ENCODE data around the gene MACROD1.

MACROD1 gene

GRCh38 chr11:64026575-64027205 is 139.2 kb downstream of the MACROD1 start:
- FAIRE-seq = no peak
- no peak for DNase-seq (ENCODE audit: extremely low spot score, insufficient read length, low read depth)

DNA sequence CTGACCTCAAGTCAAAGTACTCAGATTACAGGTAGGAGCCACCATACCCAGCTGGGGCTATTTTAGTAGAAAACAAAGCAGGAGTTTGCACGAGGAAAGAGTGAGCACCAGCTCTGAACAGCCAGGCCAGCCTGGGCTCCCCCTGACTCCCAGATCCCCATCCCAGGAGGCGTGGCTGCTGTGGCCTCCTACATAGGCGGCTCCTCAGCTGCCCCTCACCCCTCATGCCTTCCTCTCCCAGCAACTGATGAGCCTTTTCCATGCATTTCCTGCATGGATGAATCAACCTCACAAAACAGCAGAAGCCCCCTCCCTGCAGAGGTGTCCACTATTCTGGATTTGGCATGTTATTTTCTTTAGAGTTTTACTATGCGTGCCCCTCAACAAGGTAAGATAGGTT is 140.7 kb downstream of the MACROD1 start:
- no peak for FAIRE-seq

GRCh38 chr11:64023712-64024710 is 141.9 kb downstream of the MACROD1 start:
- no peak for DNase-seq (ENCODE audit: extremely low spot score, insufficient read length, low read depth)
- no peak for FAIRE-seq

More for the DNA sequence above, 140.7 kb downstream of the MACROD1 start:
- DNase-seq (ENCODE audit: extremely low spot score, insufficient read length, low read depth) = no peak

DNA sequence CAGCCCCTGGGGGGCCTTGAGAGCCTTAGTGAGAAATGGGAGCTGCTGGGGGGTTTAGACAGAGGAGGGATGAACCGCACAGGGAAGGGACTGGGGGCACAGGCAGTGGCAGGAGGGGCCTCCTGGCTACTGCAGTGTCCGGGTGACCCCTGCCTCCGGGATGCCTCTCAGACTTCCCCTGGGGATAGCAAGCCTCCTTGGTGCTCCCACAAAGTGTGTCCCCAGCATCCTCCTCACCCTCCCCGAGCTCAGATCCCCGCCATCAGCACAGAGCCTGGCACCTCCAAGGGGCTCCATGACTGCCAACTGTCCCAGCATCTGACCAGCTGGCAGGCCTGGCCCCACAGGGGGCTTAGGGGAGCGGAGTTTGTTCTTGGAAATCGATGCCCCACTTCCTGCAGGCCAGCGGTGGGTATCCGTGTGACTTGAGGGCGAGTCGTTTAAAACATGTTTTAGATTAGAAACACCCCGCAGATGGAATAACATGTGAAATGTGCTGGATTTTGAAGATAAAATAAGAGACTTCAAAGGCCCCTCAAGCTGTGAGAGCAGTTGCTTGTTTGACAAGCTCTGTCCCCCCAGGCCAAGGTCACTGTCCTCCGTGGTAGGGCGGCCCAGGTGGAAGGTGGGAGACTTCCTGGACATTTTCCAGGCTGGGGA is 143.7 kb downstream of the MACROD1 start:
- FAIRE-seq (no peak), DNase-seq (ENCODE audit: extremely low spot score, insufficient read length, low read depth) (no peak)

- FAIRE-seq = no peak
- DNase-seq (ENCODE audit: extremely low spot score, insufficient read length, low read depth) = no peak
Observed at GRCh38 chr11:64021757-64022093, 144.2 kb downstream of the MACROD1 start.

GRCh38 chr11:64020976-64021756 is 144.7 kb downstream of the MACROD1 start:
- FAIRE-seq (no peak), DNase-seq (ENCODE audit: extremely low spot score, insufficient read length, low read depth) (no peak)

GRCh38 chr11:64019106-64020037 is 146.5 kb downstream of the MACROD1 start:
- FAIRE-seq (no peak), DNase-seq (ENCODE audit: extremely low spot score, insufficient read length, low read depth) (no peak)

DNA sequence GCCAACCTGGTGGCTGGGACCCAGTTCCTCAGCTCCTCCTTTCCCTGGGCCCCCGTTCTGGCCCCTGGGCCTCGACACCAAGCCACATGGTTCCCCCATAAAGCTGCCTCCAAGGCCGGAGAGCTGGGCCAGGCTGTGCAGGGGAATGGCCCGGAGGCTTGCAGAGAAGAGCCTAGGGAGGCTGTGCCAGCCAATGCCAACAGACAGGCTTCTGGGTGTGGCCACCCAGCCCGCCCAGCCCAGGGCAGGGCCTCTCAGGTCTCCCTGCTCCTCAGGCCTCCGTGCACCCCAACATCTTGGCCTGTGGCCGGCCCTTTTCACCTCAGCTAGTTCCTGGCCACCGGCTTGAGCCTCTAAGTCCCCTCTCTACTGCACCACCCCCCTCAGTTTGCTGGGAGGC is 147.6 kb downstream of the MACROD1 start:
- FAIRE-seq (no peak), DNase-seq (ENCODE audit: extremely low spot score, insufficient read length, low read depth) (no peak)

- no peak for DNase-seq (ENCODE audit: extremely low spot score, insufficient read length, low read depth)
- FAIRE-seq = no peak
Observed at GRCh38 chr11:64017945-64018224, 148.0 kb downstream of the MACROD1 start.

GRCh38 chr11:64015935-64016845 is 149.7 kb downstream of the MACROD1 start:
- FAIRE-seq (no peak), DNase-seq (ENCODE audit: extremely low spot score, insufficient read length, low read depth) (no peak)

DNA sequence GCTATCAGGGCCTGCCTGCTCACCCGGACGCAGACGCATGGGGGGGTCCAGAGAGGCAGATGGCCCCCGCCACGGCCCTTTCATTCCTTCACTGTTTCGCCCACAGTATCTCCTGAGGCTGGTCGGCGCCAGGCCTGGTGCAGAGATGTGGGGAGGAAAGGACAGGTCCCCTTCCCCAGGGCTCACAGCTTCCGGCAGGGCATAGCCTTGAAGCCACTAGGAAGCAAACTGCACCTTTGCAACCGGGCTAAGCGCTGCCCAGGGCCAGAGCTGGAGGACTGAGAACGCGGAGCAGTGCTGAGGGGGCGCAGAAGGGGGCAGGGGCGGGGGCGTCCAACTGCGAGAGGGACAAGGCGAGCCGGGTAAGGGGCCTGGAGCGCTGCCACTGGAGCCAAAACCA is 150.4 kb downstream of the MACROD1 start:
- DNase-seq (ENCODE audit: extremely low spot score, insufficient read length, low read depth) (no peak), FAIRE-seq (no peak)

- FAIRE-seq = no peak
- no peak for DNase-seq (ENCODE audit: extremely low spot score, insufficient read length, low read depth)
Observed at GRCh38 chr11:64014356-64014755, 151.6 kb downstream of the MACROD1 start.

- FAIRE-seq (no peak), DNase-seq (ENCODE audit: extremely low spot score, insufficient read length, low read depth) (no peak)
Observed at GRCh38 chr11:64013141-64013896, 152.6 kb downstream of the MACROD1 start.

GRCh38 chr11:64011371-64011770 is 154.5 kb downstream of the MACROD1 start:
- DNase-seq (ENCODE audit: extremely low spot score, insufficient read length, low read depth) (no peak), FAIRE-seq (no peak)

- FAIRE-seq (no peak), DNase-seq (ENCODE audit: extremely low spot score, insufficient read length, low read depth) (no peak)
Observed at GRCh38 chr11:64010783-64011182, 155.1 kb downstream of the MACROD1 start.

- FAIRE-seq = no peak
- no peak for DNase-seq (ENCODE audit: extremely low spot score, insufficient read length, low read depth)
Observed at GRCh38 chr11:64009710-64010109, 156.2 kb downstream of the MACROD1 start.

GRCh38 chr11:64008914-64009633 is 156.8 kb downstream of the MACROD1 start:
- no peak for DNase-seq (ENCODE audit: extremely low spot score, insufficient read length, low read depth)
- FAIRE-seq = no peak

Measured in GM18507 (cell line).